Cardiac septum (tissue), 1 donor: ENCODE measurements around the gene MEOX2. TPM values are rescaled to one million over a fixed set of nuclear protein-coding genes. Genes with fewer than 3 reads are reported as not detected.

Experiments used
- DNase-seq: peaks from one replicate; pipeline ENCODE4 v3.0.0-alpha.2; 2020; ENCODE audit warnings: low spot score
- intact Hi-C: fragments of 100-400 bp; cut with DNase I; formaldehyde crosslinking; loops from one replicate; pipeline ENCODE4 v1.14.0; 2022
- total RNA-seq: library from RNA; stranded (reverse); fragmentation: NEBNext Ultra II Directional; extraction: Animal tissue kit (Norgen Biotek cat#: 25700); gene quantifications from one replicate; pipeline ENCODE4 v1.2.1, GENCODE V29; 2021
- donor health status: DM: no; HTN: no; CAD: no.

The MEOX2 gene
- total RNA-seq, 1 donor from 2014 or later = 6.9 TPM

DNA sequence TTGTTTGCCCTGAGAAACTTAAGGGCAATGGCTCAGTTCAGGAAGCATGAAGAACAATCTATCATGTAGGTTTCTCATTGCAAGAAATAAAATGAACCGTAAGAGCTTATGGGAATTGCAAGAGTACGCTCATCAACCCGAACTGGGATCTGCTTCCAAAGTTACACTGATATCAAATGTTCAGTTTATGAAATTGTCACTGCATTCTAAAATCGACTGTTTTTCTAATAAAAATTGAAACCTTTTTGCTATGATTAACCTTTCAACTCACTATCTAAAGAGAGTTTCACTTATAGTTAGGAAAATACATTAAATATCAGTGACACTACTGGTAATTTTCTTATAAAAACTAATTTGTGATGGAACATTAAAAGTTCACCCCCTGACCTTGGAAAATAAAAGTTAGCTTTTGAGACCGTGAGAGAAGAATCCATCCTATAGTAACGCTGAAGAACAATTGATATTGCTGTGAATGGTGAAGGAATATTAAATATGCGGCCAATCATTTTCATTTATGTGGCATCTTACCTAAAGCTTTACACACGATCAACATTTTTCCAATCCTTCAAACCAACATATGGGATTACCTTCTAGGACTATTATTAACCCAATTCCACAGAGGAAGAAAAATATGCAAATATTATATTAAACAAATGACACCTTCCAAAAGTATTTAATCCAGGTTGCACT is 2.2 kb downstream of the MEOX2 start:
- DNase-seq = no peak
- intact Hi-C loops = loop anchor here (2.0 kb wide), 1 partner anchor 127 kb away; no protein-coding TSS in a partner anchor

GRCh38 chr7:15682751-15683245 is 3.7 kb downstream of the MEOX2 start:
- intact Hi-C loops = no loop called here
- no peak for DNase-seq

DNA sequence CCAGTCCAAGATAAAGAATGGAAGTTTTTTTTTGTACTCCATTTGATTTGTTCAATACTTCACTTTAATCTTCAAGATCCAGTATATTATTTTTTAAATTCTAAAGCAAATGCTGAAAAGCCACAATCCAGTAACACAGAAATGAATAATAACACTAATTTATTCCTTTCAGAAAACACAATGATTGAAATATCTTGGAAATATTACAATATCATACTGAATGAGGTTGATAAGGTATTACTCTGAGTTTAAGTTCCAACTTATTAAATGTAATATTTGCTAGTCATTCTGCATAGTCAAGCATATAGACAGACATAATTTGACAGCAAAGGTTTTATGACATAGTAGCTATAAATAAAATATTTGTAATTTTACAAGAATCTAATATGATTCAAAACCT is 4.4 kb downstream of the MEOX2 start:
- DNase-seq = no peak
- intact Hi-C loops = no loop called here

GRCh38 chr7:15681631-15682030 is 4.9 kb downstream of the MEOX2 start:
- intact Hi-C loops = no loop called here
- no peak for DNase-seq

- intact Hi-C loops = no loop called here
- no peak for DNase-seq
Measured at GRCh38 chr7:15681186-15681585, 5.3 kb downstream of the MEOX2 start.

DNA sequence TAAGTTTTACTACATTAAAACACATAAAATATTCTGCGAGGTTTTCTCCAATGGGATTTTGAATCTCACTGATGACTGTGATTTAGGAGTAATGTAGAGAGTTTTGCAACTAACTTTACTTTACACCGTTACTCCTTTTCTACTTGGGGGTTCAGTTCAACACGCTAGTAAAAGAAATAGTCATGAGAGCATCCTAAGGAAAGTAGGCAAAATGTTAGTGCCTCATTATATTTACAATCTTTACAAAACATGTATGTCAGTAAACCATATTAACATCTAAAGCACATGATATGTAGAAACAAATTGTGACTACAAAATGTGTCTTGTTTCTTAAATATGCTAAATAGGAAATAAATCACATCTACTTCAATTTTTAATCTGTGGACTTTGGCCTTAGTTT is 6.0 kb downstream of the MEOX2 start:
- no peak for DNase-seq
- intact Hi-C loops = no loop called here

GRCh38 chr7:15679306-15679705 is 7.2 kb downstream of the MEOX2 start:
- no peak for DNase-seq
- intact Hi-C loops = no loop called here

DNA sequence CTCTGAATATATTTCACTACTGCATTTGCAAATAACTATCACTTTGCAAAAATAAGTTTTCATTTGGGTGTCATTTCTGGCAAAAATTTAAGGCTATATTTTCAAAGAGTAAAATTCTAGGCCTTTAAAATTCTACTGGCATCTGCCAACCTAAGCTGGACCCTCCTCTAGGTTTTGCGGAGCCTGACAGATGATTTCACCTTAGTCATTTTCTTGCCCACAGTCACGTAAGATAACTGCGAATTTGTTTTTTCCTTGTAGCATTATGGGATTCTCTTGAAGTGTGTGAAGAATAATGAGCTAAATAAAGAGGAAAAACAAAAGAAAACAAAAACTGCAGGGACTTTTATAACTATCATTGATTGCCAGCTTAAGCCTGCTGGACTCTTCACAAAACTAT is 7.8 kb downstream of the MEOX2 start:
- DNase-seq = no peak
- intact Hi-C loops = no loop called here

DNA sequence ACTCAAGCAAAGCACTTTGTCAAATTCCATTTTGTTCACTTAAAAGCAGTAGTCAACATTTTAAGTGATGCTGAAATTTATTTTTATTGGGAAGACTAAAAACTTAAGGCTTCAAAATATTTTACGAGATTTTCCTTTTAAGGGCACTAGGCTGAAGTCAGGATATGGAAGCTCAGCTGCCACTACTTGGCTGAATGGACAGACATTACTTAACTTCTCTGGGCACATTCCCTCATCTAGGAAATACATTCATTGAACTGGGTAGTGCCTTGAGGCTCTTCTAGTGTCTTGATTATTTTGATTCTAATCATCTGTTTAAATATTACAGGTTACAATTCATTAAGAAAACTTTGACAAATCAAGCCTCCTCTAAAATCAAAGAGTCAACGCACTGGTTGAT is 11.1 kb downstream of the MEOX2 start:
- intact Hi-C loops = no loop called here
- no peak for DNase-seq

- no peak for DNase-seq
- intact Hi-C loops = no loop called here
Measured at GRCh38 chr7:15674586-15674985, 11.9 kb downstream of the MEOX2 start.

DNA sequence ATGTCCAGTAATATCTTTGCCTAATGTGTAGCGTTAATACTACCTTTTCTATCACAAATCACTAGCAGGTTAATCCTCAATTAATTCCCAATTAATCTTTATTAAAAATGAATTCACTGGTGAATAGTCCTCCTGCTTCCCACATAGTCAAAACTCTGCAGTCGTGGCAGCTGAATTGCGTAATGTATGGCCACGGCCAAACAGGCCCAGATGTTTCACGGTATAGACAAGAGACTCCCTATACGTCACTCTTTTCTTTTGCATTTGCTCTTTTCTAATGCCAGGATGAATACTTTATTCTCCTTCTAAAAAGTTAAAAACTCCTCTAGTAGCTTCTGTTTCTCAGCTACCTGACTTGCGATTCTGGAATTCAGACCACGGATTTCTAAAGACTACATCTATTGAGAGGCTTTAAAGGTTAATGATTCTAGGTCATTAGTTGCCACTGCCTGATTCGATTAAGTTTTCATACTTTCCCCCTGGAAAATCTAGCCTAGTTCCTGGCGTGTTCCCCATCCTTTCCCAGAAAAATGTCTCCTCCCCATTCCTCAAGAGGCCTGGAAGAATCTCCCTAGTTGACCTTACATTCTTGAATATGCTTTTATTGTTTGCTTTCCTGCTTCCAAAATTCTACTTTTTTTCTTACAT is 16.9 kb downstream of the MEOX2 start:
- DNase-seq = no peak
- intact Hi-C loops = no loop called here

DNA sequence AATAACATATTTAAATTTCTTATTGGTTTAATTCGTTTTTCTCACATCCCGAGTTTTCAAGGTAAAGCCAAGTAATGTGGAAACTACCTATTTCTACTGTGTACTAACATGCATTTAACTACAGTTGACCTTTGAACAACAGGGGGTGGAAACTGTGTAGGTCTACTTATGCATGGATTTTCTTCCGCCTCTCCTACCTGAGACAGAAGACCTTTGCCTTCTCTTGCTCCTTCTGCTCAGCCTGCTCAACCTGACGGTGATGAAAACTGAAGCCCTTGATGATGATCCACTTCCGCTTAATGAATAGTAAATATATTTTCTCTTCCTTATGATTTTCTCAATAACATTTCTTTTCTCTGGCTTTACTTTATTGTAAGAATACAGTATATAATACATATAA is 18.5 kb downstream of the MEOX2 start:
- intact Hi-C loops = no loop called here
- no peak for DNase-seq

DNA sequence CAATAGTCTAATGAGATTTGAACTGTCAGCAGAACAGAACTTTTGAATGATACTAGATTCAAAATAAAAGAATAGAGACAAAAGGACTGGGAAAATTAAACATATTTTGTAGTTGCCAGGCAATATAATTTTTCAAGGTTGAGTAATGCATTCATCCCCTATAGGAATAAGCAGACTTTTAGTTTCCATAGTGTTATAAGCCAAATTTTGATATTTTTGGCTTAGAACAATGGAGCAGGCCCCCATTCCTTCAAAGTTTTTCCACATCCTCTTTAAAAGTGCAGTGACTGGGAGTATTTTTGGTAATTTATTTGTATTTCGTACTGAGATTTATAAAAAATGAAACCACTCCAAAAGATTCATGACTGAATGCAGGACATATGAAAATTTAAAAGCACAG is 24.0 kb downstream of the MEOX2 start:
- intact Hi-C loops = no loop called here
- DNase-seq = no peak

DNA sequence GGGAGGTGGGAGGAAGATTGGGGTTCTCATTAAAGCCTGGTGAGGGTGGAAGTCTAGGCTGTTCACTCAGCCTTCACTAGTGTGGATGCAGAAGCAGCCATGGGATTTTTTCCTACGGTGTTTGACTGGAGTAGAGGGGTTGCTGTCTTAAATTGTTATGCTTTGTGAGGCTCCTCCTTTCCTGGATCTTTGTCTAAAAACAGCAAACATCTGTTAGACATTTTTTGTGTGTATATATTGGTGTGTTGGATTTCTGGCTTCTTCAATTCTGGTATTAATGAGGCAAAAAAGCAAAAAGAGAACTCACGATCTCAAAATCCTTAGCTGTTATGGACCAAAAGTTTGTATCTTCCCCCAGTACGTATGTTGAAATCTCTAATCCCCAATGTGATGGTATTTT is 28.2 kb downstream of the MEOX2 start:
- intact Hi-C loops = no loop called here
- DNase-seq = no peak

GRCh38 chr7:15652776-15653290 is 33.6 kb downstream of the MEOX2 start:
- intact Hi-C loops = no loop called here
- DNase-seq = no peak

DNA sequence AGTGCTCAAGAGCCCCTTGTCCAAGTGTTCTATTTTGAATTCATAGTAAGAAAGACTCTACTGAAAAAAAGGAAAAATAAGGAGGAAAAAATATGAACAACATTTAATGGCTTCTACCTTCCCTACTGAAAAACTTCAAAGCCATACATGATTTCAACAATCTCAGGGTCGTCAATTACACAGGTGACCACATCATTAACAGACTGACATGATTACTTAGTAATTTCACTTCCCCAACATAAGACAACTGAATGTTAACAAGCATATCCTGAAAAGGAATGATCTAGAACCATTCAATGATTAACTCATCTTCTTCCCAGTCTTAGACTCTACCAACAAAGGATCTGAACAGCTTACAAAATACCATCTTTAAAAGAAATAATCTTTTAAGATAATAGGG is 34.8 kb downstream of the MEOX2 start:
- intact Hi-C loops = no loop called here
- DNase-seq = no peak

DNA sequence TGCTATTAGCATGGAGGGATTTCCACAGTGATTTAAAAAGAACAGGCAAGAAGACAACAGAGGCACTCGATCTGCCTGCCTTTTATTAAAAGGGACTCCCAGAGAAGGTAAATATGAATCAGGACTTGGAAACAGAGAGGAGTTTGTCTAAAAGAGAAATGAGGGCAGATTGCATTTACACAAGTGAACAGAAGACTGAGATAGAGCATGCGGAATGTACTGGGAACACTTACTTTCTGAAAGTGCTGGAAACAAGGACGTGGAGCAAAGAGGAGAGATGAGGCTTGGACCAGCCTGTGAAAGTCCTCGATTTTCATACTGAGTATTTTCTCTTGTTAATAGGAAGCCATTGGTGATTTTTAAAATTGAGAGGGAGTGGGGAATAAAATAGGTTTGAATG is 35.7 kb downstream of the MEOX2 start:
- DNase-seq = no peak
- intact Hi-C loops = no loop called here

GRCh38 chr7:15648461-15648961 is 38.0 kb downstream of the MEOX2 start:
- DNase-seq = no peak
- intact Hi-C loops = no loop called here

GRCh38 chr7:15647309-15647708 is 39.2 kb downstream of the MEOX2 start:
- DNase-seq = no peak
- intact Hi-C loops = no loop called here

DNA sequence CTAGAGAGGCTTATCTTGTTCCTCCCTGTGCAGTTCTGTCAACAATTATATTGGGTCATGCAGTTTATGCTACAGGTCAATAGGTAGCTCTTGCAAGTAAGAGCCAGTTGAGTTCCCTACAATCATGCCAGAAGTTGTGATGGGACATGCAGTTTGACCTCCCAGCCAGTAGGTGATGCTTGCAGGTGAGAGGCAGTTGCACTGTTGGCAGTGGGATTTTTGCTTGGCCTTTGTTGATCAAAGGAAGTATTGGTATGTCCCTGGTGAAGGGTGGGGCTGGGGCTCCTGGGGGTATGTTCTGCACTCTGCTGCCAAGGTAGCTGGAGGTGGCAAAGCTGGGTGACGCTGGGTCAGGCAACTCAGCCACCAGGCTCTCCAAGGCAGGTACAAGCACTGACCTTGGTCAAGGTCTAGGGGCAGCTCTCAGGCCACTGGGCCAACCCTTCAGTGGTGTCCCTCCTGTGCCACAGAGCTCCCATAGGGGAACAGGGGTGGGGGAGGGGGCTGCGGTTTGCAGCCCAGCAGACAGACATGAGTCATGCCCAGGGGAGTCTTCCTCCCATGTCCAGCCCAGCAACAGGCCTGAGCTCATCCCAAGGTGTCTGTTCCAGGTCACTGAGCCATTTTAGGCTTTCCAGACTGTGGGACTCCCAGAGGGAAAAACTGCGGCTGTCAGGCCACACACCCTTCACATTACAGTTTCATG is 43.3 kb downstream of the MEOX2 start:
- DNase-seq = no peak
- intact Hi-C loops = no loop called here
